Stimulated activated CD8-positive, alpha-beta memory T cell treated with anti-CD3 and anti-CD28 coated beads, Interleukin-7, amount 100 ng/mL, for 4 hours (primary cell): ENCODE results near the gene GARNL3.

Experiments
- DNase-seq, 2 donors: peaks; one replicate each; pipeline ENCODE4 v3.0.0-alpha.2; 2020; ENCODE audit warnings: low read depth in 2 of 2

The GARNL3 gene

GRCh38 chr9:127311239-127311741 is 46.7 kb downstream of the GARNL3 start:
- DNase-seq, result no peak

GRCh38 chr9:127313042-127313560 is 48.5 kb downstream of the GARNL3 start:
- no peak for DNase-seq

- no peak for DNase-seq
These were observed 50.3 kb downstream of the GARNL3 start for GRCh38 chr9:127314911-127315310.

GRCh38 chr9:127316586-127317323 is 52.2 kb downstream of the GARNL3 start:
- DNase-seq, result no peak

GRCh38 chr9:127318651-127319167 is 54.1 kb downstream of the GARNL3 start:
- DNase-seq, result no peak

- DNase-seq, result no peak
These were observed 55.0 kb downstream of the GARNL3 start for GRCh38 chr9:127319366-127320114.

GRCh38 chr9:127320115-127320378 is 55.5 kb downstream of the GARNL3 start:
- DNase-seq, result no peak

GRCh38 chr9:127323393-127323792 is 58.8 kb downstream of the GARNL3 start:
- no peak for DNase-seq

- no peak for DNase-seq
These were observed 65.9 kb downstream of the GARNL3 start for GRCh38 chr9:127330501-127330900.

- no peak for DNase-seq
These were observed 68.9 kb downstream of the GARNL3 start for GRCh38 chr9:127333221-127334064.

- no peak for DNase-seq
These were observed 70.2 kb downstream of the GARNL3 start for GRCh38 chr9:127334725-127335124.

GRCh38 chr9:127336086-127336485 is 71.5 kb downstream of the GARNL3 start:
- no peak for DNase-seq

GRCh38 chr9:127336506-127337352 is 72.2 kb downstream of the GARNL3 start:
- no peak for DNase-seq

- no peak for DNase-seq
These were observed 76.1 kb downstream of the GARNL3 start for GRCh38 chr9:127340721-127341120.

GRCh38 chr9:127341152-127341551 is 76.6 kb downstream of the GARNL3 start:
- DNase-seq, result no peak

- no peak for DNase-seq
These were observed 79.9 kb downstream of the GARNL3 start for GRCh38 chr9:127344368-127345000.

GRCh38 chr9:127345566-127345965 is 81.0 kb downstream of the GARNL3 start:
- no peak for DNase-seq

GRCh38 chr9:127346584-127346983 is 82.0 kb downstream of the GARNL3 start:
- no peak for DNase-seq

GRCh38 chr9:127347831-127348776 is 83.5 kb downstream of the GARNL3 start:
- no peak for DNase-seq
